HCEC 1CT (cell line): ENCODE results near the gene PIEZO2.
"Not testable (repeated sequence)": the region's sequence is repeated elsewhere in the genome, so short reads cannot be mapped to it uniquely, and the experiment has no call there.

Experiments
- DNase-seq: peaks from one replicate; pipeline ENCODE4 v3.0.0-alpha.2; 2017

Gene PIEZO2

DNA sequence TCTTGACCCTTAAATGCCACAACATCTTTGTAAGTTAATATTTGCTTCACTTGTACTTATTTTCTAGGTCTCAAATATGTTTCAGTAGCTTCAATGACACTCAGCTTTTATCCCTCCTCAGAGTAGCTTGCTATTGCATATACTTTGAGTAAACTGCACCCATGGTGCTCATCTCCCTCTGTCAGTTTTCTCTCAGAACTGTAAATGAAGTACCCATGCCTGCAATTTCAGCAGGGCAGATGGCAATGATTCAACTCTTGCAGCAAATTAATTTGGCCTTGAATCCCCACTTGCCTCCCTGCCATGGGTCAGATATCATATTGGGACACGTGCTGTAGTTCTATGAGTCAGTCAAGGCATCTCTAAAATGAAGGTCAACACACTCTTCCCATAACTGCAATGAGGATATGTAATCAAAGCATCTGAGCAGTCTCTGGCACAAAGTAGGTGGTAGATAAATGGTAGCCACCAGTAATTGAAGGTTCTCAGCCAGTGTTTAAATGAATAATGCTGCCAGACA, 225.8 kb downstream of the PIEZO2 start:
- DNase-seq, result peak; percentile 48

DNA sequence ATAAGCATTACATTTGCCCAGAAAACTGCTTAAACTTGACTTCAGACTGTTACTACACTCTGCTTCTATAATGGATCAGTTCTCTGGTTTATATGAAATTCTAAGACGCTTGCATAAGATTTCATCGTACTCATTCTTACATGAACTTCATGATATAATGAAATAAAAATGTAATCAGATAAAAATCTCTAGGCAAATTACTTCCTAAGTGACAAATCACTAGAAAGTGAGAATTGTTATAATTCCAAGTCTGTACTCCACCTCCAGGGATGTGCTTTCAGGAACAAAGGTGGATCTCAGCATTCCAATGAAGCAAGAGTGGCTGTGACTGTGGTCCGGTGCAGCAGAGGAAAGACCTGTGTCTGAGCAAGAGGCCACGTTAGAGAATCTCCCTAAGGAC, 226.2 kb downstream of the PIEZO2 start:
- no peak for DNase-seq

DNA sequence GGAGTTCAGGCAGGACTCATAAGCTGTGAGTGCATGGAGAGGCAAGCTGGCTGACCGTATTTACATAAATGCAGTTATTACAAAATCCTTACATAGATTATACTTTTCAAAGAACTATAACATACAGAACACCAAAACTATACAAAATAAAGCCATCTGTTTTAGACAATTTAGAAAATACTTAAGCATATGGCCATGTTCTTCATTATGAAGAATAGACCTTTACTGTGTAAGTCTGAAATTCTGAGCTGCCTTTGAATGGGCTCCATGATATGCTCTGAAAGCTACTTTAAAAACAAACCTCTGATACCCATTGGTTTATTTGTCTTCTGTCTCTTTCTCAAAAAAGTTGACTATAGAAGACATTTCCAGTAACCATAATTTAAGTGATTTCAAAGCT, 226.7 kb downstream of the PIEZO2 start:
- DNase-seq, result not testable (repeated sequence)

DNA sequence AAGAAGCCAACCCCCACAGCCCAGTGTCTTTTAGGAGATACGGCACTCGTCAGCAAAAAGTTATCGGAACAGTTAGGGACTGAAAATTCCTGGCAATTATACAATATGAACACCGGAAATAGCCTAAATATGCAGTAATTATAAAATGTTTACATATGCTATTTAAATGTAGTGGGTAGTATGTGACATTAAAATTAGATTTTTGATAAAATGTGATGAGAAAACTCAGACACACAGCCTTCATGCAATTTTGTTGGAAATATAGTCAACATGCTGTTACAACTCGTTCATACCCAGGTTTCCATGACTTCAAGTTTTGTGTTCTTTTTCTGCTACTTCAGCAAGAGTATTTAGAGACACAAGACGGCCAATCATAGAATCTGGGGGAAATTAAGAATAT, 229.1 kb downstream of the PIEZO2 start:
- not testable (repeated sequence) for DNase-seq

DNA sequence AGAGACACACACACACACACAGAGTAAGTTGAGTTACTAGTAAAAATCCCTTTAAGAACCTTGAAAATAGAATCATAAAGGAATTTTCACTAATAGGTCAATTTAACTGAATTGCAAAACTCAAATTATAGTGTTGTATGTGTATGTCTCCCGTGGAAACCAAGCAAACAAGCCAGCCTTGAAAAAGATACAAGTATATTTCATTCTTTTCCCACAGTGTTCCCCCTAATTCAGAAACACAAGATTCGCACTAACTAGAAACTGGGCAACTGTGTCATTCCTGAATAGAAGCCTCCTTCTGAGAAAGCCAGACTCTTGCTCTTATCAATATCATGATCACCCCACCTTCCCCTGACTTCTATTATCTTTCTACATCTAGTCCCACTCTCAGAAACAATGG, 229.5 kb downstream of the PIEZO2 start:
- no peak for DNase-seq

DNA sequence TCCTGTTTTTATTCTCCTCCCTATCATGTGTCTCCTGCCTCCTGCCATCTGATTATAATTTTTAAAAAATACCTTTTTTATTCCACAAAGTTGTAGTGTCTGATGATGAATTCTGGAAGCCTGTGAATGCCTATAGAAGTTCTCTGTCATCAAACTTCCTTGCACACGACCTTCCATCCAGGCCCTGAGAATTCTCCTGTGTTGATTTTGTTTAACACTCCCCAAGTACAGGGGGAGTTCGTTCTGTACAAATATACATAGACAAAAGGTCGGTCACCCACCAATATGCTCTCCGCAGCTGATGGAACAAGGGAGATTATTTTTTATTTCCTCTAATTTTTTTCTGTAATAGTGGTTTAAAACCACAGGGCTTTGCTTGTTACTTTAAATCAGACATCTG, 232.5 kb downstream of the PIEZO2 start:
- DNase-seq, result no peak

DNA sequence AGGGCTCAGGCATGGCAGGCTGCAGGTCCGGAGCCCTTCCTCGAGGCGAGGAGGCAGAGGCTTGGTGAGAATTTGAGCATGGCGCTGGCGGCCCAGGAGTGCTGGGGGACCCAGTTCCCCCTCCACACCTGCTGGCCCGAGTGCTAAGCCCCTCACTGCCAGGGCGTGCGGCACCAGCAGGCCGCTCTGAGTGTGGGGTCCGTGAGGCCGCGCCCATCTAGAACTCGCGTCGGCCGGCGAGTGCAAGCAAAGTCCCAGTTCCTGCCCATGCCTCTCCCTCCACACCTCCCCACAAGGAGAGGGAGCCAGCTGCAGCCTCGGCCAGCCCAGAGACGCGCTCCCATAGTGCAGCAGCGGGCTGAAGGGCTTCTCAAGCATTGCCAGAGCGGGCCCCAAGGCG, 233.0 kb downstream of the PIEZO2 start:
- no peak for DNase-seq

DNA sequence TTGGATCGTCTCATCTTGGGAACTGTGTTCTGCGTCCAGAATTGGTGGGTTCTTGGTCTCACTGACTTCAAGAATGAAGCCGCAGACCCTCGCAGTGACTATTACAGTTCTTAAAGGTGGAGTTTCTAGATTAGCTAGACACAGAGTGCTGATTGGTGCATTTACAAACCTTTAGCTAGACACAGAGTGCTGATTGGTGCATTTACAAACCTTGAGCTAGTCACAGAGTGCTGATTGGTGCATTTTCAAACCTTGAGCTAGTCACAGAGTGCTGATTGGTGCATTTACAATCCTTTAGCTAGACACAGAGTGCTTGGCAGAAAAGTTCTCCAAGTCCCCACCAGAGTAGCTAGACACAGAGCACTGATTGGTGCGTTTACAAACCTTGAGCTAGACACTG, 233.6 kb downstream of the PIEZO2 start:
- DNase-seq, result not testable (repeated sequence)

DNA sequence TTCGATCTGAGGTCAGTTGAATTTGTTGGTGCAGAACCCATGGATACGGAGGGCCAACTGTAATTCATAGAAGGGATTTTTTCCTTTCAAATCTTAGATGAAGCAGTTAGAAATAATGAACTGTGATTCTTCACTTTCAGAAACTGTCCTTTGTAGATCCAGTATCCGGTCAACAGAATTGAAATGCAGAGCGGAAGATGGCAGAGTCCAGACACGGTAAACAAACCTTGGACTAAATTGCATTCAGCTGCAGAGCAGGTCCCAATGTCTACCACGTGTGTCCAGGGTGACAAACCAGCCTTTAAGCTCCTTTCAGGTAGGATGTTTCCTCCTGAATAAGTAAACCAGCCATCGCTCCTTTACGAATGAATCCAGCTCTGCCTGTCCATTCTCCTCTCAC, 234.8 kb downstream of the PIEZO2 start:
- DNase-seq, result not testable (repeated sequence)

DNA sequence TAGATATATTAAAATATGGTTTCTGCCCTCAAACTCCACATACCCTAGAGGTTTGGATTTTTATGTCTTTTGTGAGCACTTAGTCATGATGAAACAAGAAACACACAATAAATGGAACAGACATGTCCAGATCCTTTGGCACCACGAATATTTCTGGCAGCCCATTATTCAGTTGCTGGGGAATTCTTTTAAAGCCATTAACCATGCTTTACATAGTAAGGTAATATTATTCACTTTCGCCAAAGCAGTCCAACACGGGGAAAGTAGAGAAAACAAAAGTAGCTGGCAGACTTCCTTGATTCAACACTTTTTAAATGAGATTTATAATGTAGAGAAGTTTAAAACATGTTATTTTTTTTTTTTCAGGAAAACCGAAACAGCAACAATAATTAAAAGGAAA, 235.4 kb downstream of the PIEZO2 start:
- DNase-seq, result no peak

DNA sequence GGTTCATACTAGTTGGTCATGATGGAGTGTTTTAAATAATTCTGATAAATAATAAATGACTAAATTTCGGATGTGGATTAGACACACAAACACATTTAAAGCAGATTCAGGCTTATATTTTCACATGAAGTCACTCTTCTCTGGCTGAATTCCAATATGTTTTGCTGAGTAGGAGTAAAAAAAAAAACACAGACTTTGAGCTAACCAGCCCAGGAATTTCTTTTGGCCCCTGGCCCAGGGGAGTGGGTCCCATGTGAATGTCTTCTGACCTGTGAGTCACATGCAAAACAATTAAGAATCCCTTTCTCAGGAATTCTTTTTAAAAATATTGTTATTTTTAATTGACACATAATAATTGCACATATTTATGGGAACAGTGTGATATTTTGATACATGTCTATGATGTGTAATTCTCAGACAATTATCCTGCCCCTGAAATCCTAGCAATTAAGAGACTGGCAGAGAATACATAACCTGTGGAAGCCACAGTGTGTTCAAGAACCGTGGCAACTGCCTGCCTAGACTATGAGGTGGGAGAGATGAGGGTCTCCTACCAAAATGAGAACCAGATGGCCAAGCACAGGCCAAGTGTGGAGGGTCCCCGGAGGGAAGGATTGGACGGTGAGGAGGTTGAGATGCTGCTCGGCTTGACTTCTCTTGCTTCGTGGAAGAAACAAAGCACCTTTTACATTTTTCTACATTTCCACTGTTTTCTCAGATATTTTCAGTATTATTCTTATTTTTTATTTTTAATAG, 236.4 kb downstream of the PIEZO2 start:
- DNase-seq, result no peak

DNA sequence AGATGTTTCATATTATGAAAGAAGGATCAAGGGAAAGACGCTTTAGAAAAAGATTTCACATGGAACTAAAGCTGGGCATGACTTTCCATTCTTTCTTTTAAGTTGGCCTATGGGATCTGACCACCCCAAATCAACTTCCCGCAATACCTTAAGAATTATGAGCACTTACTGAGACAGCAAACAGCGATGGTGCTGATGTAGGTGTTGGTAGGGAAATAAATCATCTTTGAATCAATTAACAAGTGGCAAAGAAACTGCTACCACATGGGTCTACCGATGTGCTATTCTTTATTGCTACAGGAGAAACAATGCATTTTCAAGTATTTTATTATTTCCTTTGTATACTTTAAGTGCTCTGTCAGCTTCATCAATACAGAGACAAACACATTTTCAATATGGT, 239.6 kb downstream of the PIEZO2 start:
- no peak for DNase-seq

DNA sequence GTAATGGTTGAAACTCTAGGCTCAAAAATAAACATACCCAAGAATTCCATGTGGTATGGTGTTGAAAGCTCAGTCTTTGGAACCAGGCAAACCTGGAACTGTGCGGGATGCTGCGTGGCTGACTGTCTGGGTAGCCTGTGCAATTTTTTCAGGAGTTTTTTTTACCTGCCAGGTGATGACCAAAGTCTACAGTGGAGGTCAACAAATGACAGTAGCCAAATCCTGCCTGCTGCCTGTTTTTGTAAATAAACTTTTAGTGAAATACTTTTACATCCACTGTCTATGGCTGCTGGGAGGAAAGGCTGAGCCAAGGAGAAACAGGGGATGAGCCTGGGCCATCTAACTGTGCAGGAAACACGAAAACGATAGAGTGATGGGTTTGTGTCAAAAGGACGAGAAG, 240.6 kb downstream of the PIEZO2 start:
- no peak for DNase-seq

DNA sequence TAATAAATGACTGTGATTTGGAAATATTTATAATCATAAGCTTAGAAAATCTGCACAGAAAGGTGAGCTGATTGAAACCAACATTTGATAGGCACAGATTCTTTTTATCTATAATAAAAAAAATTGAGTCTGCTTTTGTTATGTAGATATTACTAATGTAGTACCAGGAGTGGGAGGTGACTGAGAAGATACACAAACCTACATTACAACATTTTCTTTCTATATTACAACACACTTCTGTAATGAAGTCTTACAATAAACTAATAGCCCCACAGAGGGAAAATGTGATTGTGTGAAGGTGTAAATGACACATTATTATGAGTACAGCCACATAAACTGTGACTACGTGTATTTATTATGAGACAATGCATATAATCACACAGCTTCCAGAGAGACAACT, 241.6 kb downstream of the PIEZO2 start:
- no peak for DNase-seq

DNA sequence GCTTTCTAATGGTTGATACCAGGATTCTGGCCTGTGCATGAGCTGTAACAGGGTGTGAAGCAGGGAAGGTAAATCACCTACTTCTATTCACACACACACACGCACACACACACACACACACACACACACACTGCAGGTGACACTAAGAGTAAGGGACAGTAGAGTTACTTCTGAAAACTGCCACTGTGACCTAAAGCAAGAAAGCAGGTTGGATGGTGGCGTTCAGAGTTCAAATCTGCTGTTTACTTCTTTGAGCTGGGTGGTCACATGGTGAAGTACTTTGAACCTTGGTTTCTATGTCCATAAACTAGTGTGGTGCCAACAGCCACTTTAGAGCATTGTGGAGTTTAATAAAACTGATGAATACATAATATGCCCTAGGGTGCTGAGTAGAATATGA, 248.0 kb downstream of the PIEZO2 start:
- no peak for DNase-seq

DNA sequence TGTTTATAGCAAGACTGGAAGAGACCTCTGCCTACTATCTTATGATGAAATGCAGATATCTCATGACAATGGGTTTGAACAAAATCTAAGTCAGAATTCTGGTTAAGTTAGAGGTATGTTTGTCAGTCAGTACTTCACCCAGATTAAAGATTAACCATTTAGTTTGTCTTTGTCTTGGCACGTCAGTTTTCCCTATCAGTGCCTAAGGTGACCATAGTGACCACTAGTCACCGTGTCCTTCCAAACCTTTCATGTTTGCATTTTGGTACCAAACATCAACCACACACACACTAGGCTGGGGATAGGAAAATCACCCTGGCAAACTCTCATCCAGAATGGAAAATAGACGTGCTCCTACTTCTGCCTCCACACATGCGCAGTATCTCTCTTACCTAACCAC, 248.9 kb downstream of the PIEZO2 start:
- no peak for DNase-seq

DNA sequence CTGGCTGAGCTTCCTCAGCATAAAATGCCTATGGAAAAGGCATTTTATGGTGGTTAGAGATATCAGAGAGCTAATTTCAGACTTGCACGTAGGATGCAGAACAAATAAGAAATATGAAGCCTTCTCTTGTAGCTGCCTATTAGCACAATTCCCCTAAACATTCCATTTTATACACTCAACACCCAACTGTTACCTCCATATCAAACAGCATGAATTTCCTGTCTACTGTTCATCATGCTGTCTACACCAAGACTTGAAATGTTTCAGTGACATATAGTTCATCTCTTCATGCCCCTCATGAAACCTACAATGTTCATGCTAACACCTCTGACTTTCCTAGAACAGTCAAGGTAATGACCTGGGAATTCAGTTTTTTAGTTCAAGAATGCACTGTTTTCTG, 249.9 kb downstream of the PIEZO2 start:
- no peak for DNase-seq

DNA sequence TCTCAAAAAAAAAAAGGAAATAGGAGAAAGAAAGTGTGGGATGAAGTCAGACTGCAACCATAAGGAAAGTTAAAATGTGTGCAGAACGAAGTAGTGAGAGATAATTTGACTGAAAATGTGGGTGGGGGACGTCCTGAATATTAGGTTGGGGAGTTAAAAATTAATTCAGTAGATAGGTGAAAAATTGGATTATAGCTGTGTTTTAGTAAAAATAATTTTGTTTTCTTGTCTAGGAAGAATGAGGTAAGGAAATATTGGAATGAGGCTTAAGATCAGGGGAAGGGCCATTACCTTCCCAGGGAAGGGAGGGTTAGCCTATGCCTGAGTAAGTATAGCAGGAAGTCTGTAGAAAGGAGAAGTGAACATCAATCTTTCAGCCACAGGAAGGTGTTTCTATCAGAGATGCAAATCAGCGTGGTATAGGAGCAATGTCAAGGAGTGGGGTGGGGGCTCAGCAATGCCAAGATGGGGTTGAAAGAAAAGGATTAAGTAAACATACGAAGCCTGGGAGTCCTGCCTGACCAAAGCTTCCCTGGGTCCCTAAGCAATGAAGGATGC, 250.9 kb downstream of the PIEZO2 start:
- no peak for DNase-seq

DNA sequence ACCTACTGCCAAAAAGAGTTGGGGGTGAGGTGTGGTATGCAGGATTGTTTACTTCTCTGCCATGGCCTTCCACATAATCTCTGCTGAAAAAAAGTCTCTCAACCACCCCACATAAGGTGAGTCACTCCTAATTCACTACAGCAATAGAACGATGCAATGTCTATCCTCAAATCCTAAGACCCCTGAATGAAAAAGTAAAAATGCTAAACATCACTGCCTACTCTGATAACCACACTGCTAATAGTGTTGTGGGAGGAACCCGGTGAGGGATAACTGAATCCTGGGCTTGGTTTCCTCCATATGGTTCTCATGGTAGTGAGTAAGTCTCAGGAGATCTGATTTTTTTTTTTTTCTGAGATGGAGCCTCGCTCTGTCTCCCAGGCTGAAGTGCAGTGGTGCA, 252.5 kb downstream of the PIEZO2 start:
- no peak for DNase-seq

DNA sequence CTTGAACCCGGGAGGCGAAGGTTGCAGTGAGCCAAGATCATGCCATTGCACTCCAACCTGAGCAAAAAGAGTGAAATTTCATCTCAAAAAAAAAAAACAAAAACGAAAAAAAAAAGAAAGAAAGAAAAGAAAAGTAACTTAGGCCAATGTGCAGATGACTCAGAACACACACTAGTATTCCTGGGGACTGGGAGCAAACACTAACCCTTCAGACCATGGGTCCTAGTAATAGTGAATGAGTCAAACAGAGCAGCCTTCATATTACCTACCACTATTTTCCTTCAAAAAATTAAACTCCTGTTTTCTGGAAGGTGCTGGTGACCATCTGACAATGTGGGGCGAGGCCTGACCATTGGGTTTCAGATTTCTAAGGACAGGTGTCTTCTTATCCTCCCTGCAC, 253.4 kb downstream of the PIEZO2 start:
- no peak for DNase-seq

DNA sequence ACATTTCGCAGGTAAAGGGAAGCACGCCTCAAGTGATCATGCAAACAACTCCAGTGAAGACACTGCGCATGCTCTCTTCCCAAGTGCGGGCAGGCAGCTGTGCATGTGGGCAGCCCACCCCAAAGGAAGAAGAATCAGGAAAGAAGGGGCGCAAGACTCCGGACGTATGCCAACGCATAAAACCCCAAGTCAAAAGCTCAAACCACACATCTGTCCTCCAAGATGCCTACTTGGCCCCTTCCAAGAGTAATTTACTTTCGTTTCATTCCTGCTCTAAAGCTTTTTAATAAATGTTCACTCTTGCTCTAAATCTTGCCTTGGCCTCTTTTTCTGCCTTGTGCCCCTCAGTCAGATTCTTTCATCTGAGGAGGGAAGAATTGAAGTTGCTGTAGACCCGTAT, 254.9 kb downstream of the PIEZO2 start:
- no peak for DNase-seq

DNA sequence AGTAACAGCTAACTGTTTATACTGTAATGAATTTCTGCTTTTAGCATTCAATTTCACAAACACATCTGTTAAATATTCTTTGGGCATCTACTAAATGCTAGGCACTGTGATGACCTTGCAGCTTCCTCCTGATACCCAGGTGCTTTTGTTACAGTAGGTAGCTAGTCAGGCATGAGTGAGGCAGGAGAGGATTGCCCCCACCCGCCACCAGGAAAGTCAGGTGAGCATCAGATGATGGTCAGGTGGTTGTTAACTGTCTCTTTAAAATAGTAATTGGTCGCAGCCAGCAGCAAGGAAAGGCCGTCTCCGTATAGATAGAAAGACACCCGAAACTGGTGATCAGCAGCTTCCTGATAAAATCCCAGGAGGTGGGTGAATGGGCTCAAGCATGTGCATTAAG, 255.6 kb downstream of the PIEZO2 start:
- no peak for DNase-seq

DNA sequence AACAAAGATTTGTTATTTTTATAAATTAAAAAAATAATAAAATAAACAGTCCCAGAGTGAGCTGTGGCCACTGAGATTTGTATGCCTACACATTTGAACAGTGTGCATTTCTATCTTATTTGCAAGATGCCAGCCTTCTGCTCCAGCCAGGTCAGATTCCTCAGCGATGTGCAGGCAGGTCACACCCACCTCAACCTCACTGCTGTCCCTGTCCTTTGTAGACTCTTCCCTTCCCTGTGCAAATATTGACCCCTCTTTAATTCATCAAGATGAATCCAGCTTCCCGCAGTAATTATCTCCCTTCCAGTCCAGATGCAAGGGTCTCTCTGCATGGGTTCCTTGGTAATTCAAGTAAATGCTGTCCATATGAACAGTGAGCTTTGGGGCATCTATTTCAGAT, 256.2 kb downstream of the PIEZO2 start:
- no peak for DNase-seq

DNA sequence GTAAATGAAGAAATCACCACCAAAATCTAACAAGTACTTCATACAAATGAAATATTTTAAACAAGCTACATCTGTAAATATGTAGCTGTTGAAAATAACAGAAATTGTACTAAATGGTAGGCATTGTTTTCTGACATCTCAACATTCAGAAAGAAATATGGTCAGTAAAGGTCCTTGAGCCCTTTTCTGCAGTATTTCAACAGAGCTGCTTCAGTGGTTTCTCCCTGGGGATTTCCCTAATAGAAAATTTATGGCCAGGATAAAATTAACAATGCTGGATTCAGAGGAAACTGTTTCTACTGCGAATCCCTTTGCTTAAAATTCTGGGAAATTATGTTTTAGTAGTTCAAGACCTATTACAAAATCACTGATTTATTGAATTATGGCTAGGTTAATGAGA, 256.6 kb downstream of the PIEZO2 start:
- DNase-seq, result no peak

DNA sequence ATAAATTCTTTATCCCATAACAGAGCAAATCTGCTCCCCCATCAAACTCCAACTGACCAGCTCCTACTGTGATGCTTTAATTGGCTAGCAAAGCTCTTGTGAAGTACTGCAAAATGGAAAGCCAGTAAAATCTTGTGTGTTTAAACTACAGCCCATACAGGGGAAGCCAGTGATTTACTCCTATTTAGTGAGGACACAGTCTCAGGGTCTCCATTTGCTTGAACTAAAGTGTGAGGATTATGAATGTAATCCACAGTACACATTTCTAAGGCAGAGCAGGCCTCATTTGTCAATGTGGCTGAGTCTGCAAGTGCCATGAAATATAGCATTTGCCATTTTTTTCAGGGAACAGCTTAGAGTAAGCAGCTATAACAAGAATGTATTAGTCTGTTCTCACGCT, 259.3 kb downstream of the PIEZO2 start:
- no peak for DNase-seq
